ENCODE results near the gene FYB2. TPM values are rescaled to one million over a fixed set of nuclear protein-coding genes. Genes with fewer than 3 reads are reported as not detected.

The FYB2 gene
- total and polyA plus RNA-seq, 2 donors = 4.7 to 34.4 TPM

DNA sequence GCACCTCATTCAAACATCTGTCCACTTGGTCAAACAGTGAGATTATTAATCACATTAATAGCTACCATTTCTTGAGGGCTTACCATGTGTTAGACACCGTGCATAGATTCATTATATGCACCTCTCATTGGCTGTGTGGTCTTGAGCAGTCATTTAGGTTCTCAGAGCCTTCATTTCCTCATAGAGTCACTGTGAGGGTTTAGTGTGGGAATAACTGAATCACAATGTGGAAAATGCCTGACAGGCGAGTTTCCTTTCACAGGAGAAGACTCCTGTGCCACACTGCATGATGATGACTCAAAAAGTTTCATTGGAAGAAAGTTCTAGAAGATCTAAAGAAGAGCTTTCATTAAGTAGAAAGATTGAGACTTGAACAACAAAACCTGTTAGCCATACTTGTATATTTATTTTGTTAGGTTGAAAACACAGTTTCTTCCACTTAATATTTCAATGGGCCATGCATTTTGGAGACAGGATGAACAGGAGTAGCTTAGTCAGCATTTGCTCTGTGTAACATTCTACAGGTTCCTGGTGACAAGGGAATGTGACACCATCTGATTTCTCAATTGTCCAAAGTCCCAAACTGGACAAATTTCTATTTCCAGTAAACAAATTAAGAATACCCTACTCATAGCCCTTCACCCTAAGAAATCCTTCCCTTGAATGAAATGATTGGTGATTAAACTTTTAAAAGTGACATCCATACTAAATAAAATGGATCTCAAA lies 45.7 kb downstream of the FYB2 start:
- Histone ChIP-seq H3K27ac (ENCODE audit: low read depth in 1 of 2, low read length in 1 of 2) (no peak overlapping the region), H3K4me1 (ENCODE audit: control insufficient read depth in 2 of 2, insufficient read depth in 2 of 2, low read length in 2 of 2) (no peaks in the 10 kb centered on the region), H3K36me3 (ENCODE audit: control insufficient read depth in 2 of 2, insufficient read depth in 2 of 2, low read length in 1 of 2) (no peaks in the 10 kb centered on the region), H3K27me3 (ENCODE audit: control insufficient read depth in 2 of 2, insufficient read depth in 1 of 2, low read length in 1 of 2) (no peaks in the 10 kb centered on the region), H3K9me3 (ENCODE audit: control insufficient read depth in 2 of 2, insufficient read depth in 1 of 2, low read length in 1 of 2) (no peaks in the 10 kb centered on the region), H3K4me3 (ENCODE audit: low read length in 2 of 2) (no peak overlapping the region)
- DNase-seq (ENCODE audit: low read depth in 6 of 9, low spot score in 9 of 9) = no peak
- 97% methylated on average over 2 of the region's 2 CpGs for WGBS

DNA sequence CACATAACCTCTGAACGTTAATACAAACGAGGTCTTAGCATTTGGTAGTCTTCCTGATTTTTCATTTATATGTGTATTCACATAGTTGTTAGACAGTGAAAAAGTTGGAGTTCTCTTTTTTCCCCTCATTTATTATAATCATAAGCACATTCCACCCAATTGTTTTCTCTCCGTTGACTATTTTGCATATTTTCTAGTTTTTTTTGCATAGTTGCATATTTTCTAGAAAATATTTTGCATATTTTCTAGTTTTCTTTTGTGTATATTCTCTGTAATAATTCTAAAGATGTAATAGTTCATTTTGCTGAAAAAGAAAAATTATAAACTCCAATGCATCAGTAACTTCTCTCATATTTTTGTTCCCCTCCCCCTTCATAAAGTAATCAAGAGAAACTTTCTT lies 47.5 kb downstream of the FYB2 start:
- no peaks in the 10 kb centered on the region for H3K27me3 ChIP-seq (ENCODE audit: control insufficient read depth in 2 of 2, insufficient read depth in 1 of 2, low read length in 1 of 2)
- no peak overlapping the region for H3K4me3 ChIP-seq (ENCODE audit: low read length in 2 of 2)
- WGBS = 99% methylated on average over 3 of the region's 3 CpGs

DNA sequence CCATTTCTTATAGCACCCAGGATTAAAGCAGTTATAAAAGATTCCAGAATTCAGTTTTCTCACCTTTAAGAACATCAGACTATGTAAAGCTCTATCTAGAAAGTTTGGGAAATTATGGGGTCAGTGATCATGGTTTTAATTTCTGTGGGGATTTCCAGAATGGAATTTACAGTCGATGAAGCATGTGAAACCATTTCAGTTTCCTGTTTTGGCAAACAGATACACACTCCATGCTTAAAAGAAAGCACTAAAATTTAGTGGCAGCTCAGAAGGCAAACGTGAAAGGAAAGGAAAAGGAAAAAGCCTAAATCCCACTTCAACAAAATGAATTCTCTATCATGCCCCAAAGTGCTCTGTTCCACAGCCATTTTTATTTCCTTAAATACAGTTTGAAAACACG lies 60.4 kb downstream of the FYB2 start:
- Histone ChIP-seq H3K27ac (ENCODE audit: low read depth in 1 of 2, low read length in 1 of 2) (peak overlapping the region in 1 of 2 donors; percentile 68), H3K9me3 (ENCODE audit: control insufficient read depth in 2 of 2, insufficient read depth in 1 of 2, low read length in 1 of 2) (no peaks in the 10 kb centered on the region), H3K4me3 (ENCODE audit: low read length in 2 of 2) (no peak overlapping the region), H3K36me3 (ENCODE audit: control insufficient read depth in 2 of 2, insufficient read depth in 2 of 2, low read length in 1 of 2) (no peaks in the 10 kb centered on the region), H3K27me3 (ENCODE audit: control insufficient read depth in 2 of 2, insufficient read depth in 1 of 2, low read length in 1 of 2) (no peaks in the 10 kb centered on the region), H3K4me1 (ENCODE audit: control insufficient read depth in 2 of 2, insufficient read depth in 2 of 2, low read length in 2 of 2) (no peaks in the 10 kb centered on the region)
- WGBS = 37% methylated on average over 3 of the region's 3 CpGs
- peak in 1 of 9 donors; percentile 28 for DNase-seq (ENCODE audit: low read depth in 6 of 9, low spot score in 9 of 9)

More for the DNA sequence above, 47.5 kb downstream of the FYB2 start:
- H3K27ac ChIP-seq (ENCODE audit: low read depth in 1 of 2, low read length in 1 of 2) = no peak overlapping the region
- H3K4me1 ChIP-seq (ENCODE audit: control insufficient read depth in 2 of 2, insufficient read depth in 2 of 2, low read length in 2 of 2) = no peaks in the 10 kb centered on the region
- H3K9me3 ChIP-seq (ENCODE audit: control insufficient read depth in 2 of 2, insufficient read depth in 1 of 2, low read length in 1 of 2) = no peaks in the 10 kb centered on the region
- no peaks in the 10 kb centered on the region for H3K36me3 ChIP-seq (ENCODE audit: control insufficient read depth in 2 of 2, insufficient read depth in 2 of 2, low read length in 1 of 2)
- no peak for DNase-seq (ENCODE audit: low read depth in 6 of 9, low spot score in 9 of 9)

DNA sequence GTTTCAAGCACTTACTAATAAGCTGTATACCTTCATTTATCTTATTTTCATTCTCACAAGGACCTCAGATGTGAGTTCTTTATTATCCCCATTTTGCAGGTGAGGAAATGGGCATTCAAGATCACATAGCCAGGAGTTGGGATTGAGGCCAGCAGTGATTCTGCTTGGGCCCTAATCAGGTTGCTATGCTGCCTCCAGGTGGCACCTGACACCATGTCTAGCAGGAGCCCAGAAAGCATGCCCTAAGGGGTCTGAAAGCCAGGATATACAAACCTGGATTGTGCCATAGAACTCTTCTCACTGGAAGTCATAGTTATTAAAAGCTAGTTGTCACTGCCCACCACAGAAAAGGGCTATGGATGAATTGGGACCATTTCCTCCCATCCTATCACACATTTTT lies 61.1 kb downstream of the FYB2 start:
- Histone ChIP-seq H3K27me3 (ENCODE audit: control insufficient read depth in 2 of 2, insufficient read depth in 1 of 2, low read length in 1 of 2) (no peaks in the 10 kb centered on the region), H3K4me1 (ENCODE audit: control insufficient read depth in 2 of 2, insufficient read depth in 2 of 2, low read length in 2 of 2) (no peaks in the 10 kb centered on the region), H3K27ac (ENCODE audit: low read depth in 1 of 2, low read length in 1 of 2) (peak overlapping the region in 1 of 2 donors; percentile 68), H3K4me3 (ENCODE audit: low read length in 2 of 2) (no peak overlapping the region), H3K9me3 (ENCODE audit: control insufficient read depth in 2 of 2, insufficient read depth in 1 of 2, low read length in 1 of 2) (no peaks in the 10 kb centered on the region), H3K36me3 (ENCODE audit: control insufficient read depth in 2 of 2, insufficient read depth in 2 of 2, low read length in 1 of 2) (no peaks in the 10 kb centered on the region)
- DNase-seq (ENCODE audit: low read depth in 6 of 9, low spot score in 9 of 9) = no peak

DNA sequence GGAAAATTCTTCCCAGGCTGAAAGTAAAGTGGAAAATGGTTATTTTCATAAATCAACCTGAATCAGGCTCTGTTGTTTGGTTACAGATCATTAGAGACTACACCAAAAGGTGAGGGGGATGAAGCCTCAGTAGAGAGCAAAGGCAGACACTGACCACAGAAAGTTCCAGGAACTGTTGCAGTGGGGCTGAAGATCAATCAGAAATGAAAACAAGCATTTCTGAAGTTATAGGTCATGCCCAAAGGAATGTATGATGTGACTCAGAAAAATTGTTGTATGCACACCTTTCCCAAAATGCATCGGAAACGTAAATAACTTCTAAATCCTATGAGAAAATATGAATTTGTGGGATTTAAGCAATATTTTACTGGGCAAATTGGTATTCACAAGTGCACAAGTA lies 63.3 kb downstream of the FYB2 start:
- WGBS = 95% methylated on average over 2 of the region's 2 CpGs
- no peak for DNase-seq (ENCODE audit: low read depth in 6 of 9, low spot score in 9 of 9)
- H3K4me3 ChIP-seq (ENCODE audit: low read length in 2 of 2) = no peak overlapping the region
- no peaks in the 10 kb centered on the region for H3K4me1 ChIP-seq (ENCODE audit: control insufficient read depth in 2 of 2, insufficient read depth in 2 of 2, low read length in 2 of 2)
- H3K9me3 ChIP-seq (ENCODE audit: control insufficient read depth in 2 of 2, insufficient read depth in 1 of 2, low read length in 1 of 2) = no peaks in the 10 kb centered on the region
- no peak overlapping the region for H3K27ac ChIP-seq (ENCODE audit: low read depth in 1 of 2, low read length in 1 of 2)
- H3K27me3 ChIP-seq (ENCODE audit: control insufficient read depth in 2 of 2, insufficient read depth in 1 of 2, low read length in 1 of 2) = no peaks in the 10 kb centered on the region
- H3K36me3 ChIP-seq (ENCODE audit: control insufficient read depth in 2 of 2, insufficient read depth in 2 of 2, low read length in 1 of 2) = no peaks in the 10 kb centered on the region

DNA sequence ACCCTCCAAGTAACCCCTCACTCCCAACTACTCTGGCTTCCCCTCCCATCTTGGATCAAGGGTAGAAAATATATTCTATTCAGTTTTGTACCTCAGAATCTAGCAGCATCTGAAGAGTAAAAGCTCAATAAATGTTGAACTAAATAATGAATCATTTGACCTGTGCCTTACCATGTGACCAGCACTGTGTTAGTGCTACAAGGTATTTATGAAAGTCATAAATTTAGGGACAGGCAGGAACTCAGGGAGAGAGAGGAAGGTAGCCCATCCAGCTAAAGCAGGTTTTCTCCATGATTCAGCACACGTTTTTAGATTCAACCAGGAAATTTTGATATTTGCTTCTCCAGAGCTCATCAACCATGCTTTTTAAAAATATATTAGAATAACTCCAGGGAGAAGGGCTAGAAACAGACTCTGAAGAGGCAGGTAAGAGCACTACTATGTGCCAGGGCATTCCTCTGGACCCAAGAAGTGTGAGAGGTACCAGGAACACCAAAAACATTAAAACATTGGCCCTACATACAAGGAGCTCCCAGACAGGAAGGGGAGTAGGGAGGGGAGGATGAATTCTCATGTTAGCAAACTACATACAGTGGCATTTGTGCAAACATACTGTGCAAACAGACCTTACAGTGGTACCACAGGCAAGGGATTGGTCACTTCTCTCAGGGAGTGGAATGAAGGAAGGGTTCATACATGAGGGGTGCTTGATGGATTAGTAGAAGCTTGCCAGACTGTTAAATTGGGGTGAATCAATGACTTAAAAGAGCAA lies 64.3 kb downstream of the FYB2 start:
- Histone ChIP-seq H3K27me3 (ENCODE audit: control insufficient read depth in 2 of 2, insufficient read depth in 1 of 2, low read length in 1 of 2) (no peaks in the 10 kb centered on the region), H3K27ac (ENCODE audit: low read depth in 1 of 2, low read length in 1 of 2) (no peak overlapping the region), H3K36me3 (ENCODE audit: control insufficient read depth in 2 of 2, insufficient read depth in 2 of 2, low read length in 1 of 2) (no peaks in the 10 kb centered on the region), H3K4me3 (ENCODE audit: low read length in 2 of 2) (no peak overlapping the region), H3K4me1 (ENCODE audit: control insufficient read depth in 2 of 2, insufficient read depth in 2 of 2, low read length in 2 of 2) (no peaks in the 10 kb centered on the region), H3K9me3 (ENCODE audit: control insufficient read depth in 2 of 2, insufficient read depth in 1 of 2, low read length in 1 of 2) (no peaks in the 10 kb centered on the region)
- WGBS = 58% methylated on average over 1 of the region's 1 CpG
- no peak for DNase-seq (ENCODE audit: low read depth in 6 of 9, low spot score in 9 of 9)

DNA sequence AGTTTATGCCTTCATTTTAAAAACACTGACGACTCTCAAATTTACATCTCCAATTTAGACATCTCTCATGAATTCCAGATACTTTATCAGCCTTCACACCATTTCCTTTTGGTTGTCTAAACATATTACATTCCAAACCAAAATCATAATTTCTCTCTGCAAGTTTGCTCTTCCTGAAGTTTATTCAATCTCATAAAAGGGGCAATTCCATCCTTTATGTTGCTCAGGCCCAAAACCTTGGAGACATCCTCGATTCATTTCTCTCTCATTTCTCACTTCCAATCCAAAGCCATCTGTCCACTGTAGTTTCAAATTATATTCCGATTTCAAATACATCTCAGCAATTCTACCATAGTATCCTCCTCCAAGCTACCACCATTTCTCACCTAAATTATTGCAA lies 74.0 kb downstream of the FYB2 start:
- no peak overlapping the region for H3K4me3 ChIP-seq (ENCODE audit: low read length in 2 of 2)
- H3K36me3 ChIP-seq (ENCODE audit: control insufficient read depth in 2 of 2, insufficient read depth in 2 of 2, low read length in 1 of 2) = no peaks in the 10 kb centered on the region
- H3K27ac ChIP-seq (ENCODE audit: low read depth in 1 of 2, low read length in 1 of 2) = no peak overlapping the region
- 71% methylated on average over 3 of the region's 3 CpGs for WGBS
- H3K4me1 ChIP-seq (ENCODE audit: control insufficient read depth in 2 of 2, insufficient read depth in 2 of 2, low read length in 2 of 2) = no peaks in the 10 kb centered on the region
- no peak for DNase-seq (ENCODE audit: low read depth in 6 of 9, low spot score in 9 of 9)
- no peaks in the 10 kb centered on the region for H3K27me3 ChIP-seq (ENCODE audit: control insufficient read depth in 2 of 2, insufficient read depth in 1 of 2, low read length in 1 of 2)
- no peaks in the 10 kb centered on the region for H3K9me3 ChIP-seq (ENCODE audit: control insufficient read depth in 2 of 2, insufficient read depth in 1 of 2, low read length in 1 of 2)

DNA sequence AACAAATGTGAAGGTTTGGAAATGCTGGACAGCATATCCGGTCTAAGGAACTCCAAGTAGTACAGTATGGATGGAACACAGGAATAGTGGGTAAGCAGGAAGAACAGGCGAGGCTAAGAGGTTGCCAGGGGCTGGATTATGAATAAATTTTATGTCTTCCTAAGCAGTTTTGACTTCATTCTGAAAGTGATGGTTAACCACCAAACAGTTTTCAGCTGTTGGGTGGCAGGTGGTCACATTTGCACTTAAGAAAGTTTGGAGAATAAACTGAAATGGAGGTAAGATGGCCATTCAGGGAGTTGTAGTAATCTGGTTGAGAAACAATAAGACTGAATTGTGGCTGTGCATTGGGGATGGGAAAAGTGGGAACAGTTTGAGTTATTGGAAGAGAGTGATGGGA lies 90.2 kb downstream of the FYB2 start:
- Histone ChIP-seq H3K4me3 (ENCODE audit: low read length in 2 of 2) (no peak overlapping the region), H3K27me3 (ENCODE audit: control insufficient read depth in 2 of 2, insufficient read depth in 1 of 2, low read length in 1 of 2) (no peaks in the 10 kb centered on the region), H3K4me1 (ENCODE audit: control insufficient read depth in 2 of 2, insufficient read depth in 2 of 2, low read length in 2 of 2) (no peaks in the 10 kb centered on the region), H3K27ac (ENCODE audit: low read depth in 1 of 2, low read length in 1 of 2) (no peak overlapping the region), H3K36me3 (ENCODE audit: control insufficient read depth in 2 of 2, insufficient read depth in 2 of 2, low read length in 1 of 2) (no peaks in the 10 kb centered on the region), H3K9me3 (ENCODE audit: control insufficient read depth in 2 of 2, insufficient read depth in 1 of 2, low read length in 1 of 2) (no peaks in the 10 kb centered on the region)
- WGBS = 94% methylated on average over 2 of the region's 2 CpGs
- no peak for DNase-seq (ENCODE audit: low read depth in 6 of 9, low spot score in 9 of 9)

DNA sequence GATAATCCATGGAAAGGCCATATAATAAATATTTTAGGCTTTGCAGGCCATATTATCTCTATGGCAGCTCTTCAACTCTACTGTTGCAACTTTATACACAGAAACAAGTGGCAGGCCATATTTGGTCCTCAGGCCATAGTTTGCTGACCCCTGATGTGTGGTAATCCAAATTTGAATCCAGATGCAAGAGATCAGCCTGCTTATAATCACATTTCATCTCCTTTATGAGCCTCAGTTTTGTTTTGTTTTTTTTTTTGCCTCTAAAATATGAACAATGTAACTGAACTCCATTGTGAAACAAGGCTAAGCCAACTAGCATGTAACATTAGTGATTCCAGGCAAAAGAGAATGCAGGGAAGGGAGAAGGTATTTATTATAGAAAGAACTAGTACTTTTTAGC lies 92.5 kb downstream of the FYB2 start:
- H3K27ac ChIP-seq (ENCODE audit: low read depth in 1 of 2, low read length in 1 of 2) = no peak overlapping the region
- H3K9me3 ChIP-seq (ENCODE audit: control insufficient read depth in 2 of 2, insufficient read depth in 1 of 2, low read length in 1 of 2) = no peaks in the 10 kb centered on the region
- DNase-seq (ENCODE audit: low read depth in 6 of 9, low spot score in 9 of 9) = no peak
- H3K4me3 ChIP-seq (ENCODE audit: low read length in 2 of 2) = no peak overlapping the region
- H3K36me3 ChIP-seq (ENCODE audit: control insufficient read depth in 2 of 2, insufficient read depth in 2 of 2, low read length in 1 of 2) = no peaks in the 10 kb centered on the region
- H3K4me1 ChIP-seq (ENCODE audit: control insufficient read depth in 2 of 2, insufficient read depth in 2 of 2, low read length in 2 of 2) = no peaks in the 10 kb centered on the region
- no peaks in the 10 kb centered on the region for H3K27me3 ChIP-seq (ENCODE audit: control insufficient read depth in 2 of 2, insufficient read depth in 1 of 2, low read length in 1 of 2)
